ENCODE data around the gene MLLT1. TPM values are rescaled to one million over a fixed set of nuclear protein-coding genes. Genes with fewer than 3 reads are reported as not detected.

MLLT1 gene
- total RNA-seq, 1 experiment from 2014 or later, result 60.0 TPM

DNA sequence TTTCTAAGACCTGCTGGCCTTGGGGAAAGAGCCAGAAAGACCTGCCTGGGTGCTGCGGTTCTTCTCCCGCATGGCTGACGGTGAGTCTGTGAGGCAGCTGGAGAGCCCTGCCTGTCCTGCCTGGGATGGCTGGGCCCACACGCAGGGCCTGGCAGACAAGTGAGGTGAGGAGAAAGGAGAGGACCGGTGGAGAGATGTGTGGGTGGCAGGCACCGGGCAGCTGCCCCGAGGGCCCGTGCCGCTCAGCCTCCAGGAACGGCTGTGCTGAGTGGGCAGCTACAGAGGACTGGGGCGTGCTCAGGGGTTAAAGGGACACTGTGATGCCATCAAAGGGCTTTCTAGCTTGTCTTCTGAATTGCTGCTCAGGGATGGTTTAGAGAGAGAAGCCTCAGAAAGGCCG, 53.8 kb downstream of the MLLT1 start:
- Histone ChIP-seq H3K4me3 (ENCODE audit: low read depth, low read length) (no peak overlapping the region), H3K36me3 (ENCODE audit: control insufficient read depth, insufficient read depth, low read length) (no peaks in the 10 kb centered on the region), H3K4me1 (no peaks in the 10 kb centered on the region), H3K27me3 (replicated peaks; ENCODE audit: control insufficient read depth, insufficient read depth, low read length) (no peaks in the 10 kb centered on the region), H3K9me3 (no peaks in the 10 kb centered on the region)
- DNase-seq, result no peak
- no peaks in the 10 kb centered on the region for H3K9me3 Mint-ChIP-seq (ENCODE audit: unreplicated experiment)
- no peaks in the 10 kb centered on the region for H3K27me3 Mint-ChIP-seq (ENCODE audit: insufficient read depth, unreplicated experiment)
- H3K4me3 Mint-ChIP-seq (ENCODE audit: unreplicated experiment), result no peak overlapping the region
- H3K36me3 Mint-ChIP-seq (ENCODE audit: insufficient read depth, unreplicated experiment), result peaks cover 48% of the 10 kb centered on the region
- no peaks in the 10 kb centered on the region for H3K4me1 Mint-ChIP-seq (ENCODE audit: low read depth, unreplicated experiment)
- CTCF ChIA-PET, result interaction anchor here (0.5 kb wide), 1 partner anchor 45 kb away, joined by 4 read pairs; no protein-coding TSS in a partner anchor
- no TSS peak for BruUV-seq (replicated peaks)
- no peak overlapping the region for H3K27ac Mint-ChIP-seq (ENCODE audit: unreplicated experiment)
- TF ChIP-seq, protein P1, sequence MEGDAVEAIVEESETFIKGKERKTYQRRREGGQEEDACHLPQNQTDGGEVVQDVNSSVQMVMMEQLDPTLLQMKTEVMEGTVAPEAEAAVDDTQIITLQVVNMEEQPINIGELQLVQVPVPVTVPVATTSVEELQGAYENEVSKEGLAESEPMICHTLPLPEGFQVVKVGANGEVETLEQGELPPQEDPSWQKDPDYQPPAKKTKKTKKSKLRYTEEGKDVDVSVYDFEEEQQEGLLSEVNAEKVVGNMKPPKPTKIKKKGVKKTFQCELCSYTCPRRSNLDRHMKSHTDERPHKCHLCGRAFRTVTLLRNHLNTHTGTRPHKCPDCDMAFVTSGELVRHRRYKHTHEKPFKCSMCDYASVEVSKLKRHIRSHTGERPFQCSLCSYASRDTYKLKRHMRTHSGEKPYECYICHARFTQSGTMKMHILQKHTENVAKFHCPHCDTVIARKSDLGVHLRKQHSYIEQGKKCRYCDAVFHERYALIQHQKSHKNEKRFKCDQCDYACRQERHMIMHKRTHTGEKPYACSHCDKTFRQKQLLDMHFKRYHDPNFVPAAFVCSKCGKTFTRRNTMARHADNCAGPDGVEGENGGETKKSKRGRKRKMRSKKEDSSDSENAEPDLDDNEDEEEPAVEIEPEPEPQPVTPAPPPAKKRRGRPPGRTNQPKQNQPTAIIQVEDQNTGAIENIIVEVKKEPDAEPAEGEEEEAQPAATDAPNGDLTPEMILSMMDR (IDR thresholded peaks at IDR 0.05; ENCODE audit: insufficient read depth in 1 of 2, low read depth in 1 of 2, low read length in 1 of 2, severe bottlenecking in 1 of 2, unreplicated experiment in 1 of 2), result no peak
- POLR2A ChIA-PET, result no interaction called here
- intact Hi-C loops (cut with micrococcal nuclease; ENCODE audit: unreplicated experiment), result no loop called here

DNA sequence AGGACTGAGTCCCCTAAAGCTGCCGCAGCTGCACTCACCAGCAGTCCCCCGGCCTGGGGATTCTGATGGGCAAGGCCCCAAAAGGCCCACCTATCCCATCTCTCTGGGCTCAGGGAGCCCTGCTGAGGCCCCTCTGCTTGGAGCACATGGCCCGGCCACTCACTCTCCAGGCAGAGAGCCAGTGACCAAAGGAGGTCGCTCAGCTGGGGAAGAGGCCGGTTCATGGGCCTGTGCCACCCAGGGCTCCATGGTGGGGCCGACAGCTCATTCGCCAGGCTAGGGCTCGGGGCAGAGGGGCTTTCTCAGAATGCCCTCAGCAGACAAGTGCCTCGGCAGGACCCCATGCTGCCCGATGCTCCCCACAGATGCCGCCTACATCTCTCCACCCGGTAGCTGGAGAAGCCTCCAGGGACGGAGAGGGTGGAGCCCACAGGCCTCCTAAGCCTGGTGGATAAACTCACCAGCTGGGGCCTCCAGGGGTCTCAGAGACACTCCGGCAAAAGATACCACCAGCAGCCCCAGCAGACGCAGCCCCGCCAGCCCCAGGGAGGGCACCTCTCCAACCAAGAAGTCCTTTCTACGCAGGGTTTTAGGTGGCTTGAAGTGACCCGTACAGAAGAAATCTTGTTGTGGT, 54.4 kb downstream of the MLLT1 start:
- BruUV-seq (replicated peaks), result no TSS peak
- Histone ChIP-seq H3K27me3 (replicated peaks; ENCODE audit: control insufficient read depth, insufficient read depth, low read length) (no peaks in the 10 kb centered on the region), H3K9me3 (no peaks in the 10 kb centered on the region), H3K4me3 (ENCODE audit: low read depth, low read length) (no peak overlapping the region), H3K4me1 (no peaks in the 10 kb centered on the region), H3K36me3 (ENCODE audit: control insufficient read depth, insufficient read depth, low read length) (no peaks in the 10 kb centered on the region; the same call in 1 of the 2 replicates)
- Mint-ChIP-seq H3K36me3 (ENCODE audit: insufficient read depth, unreplicated experiment) (peaks cover 42% of the 10 kb centered on the region), H3K4me1 (ENCODE audit: low read depth, unreplicated experiment) (no peaks in the 10 kb centered on the region), H3K27ac (ENCODE audit: unreplicated experiment) (no peak overlapping the region), H3K27me3 (ENCODE audit: insufficient read depth, unreplicated experiment) (no peaks in the 10 kb centered on the region), H3K4me3 (ENCODE audit: unreplicated experiment) (no peak overlapping the region), H3K9me3 (ENCODE audit: unreplicated experiment) (no peaks in the 10 kb centered on the region)
- no peak for DNase-seq
- POLR2A ChIA-PET, result no interaction called here
- intact Hi-C loops (cut with micrococcal nuclease; ENCODE audit: unreplicated experiment), result no loop called here
- TF ChIP-seq, protein P1 (IDR thresholded peaks at IDR 0.05; ENCODE audit: insufficient read depth in 1 of 2, low read depth in 1 of 2, low read length in 1 of 2, severe bottlenecking in 1 of 2, unreplicated experiment in 1 of 2), result no peak
- CTCF ChIA-PET, result no interaction called here

DNA sequence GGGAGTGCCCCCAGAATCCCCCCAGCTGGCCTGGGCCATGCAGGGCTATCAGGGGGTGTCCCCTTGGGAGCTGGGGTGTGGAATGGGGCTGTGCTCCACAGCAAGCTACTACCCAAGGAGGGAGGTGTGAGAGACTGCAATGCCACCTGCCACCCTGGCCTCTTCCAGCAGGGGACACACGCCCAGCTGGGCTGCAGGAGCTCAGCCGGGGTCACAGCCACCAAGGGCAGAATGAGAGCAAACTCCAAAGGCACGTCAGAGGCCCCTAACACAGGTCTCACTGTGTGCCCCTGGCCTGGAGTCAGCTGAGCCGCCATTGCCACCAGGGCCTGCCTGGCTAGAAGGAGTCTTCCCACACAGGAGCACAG, 55.5 kb downstream of the MLLT1 start:
- Mint-ChIP-seq H3K9me3 (ENCODE audit: unreplicated experiment) (no peaks in the 10 kb centered on the region), H3K4me3 (ENCODE audit: unreplicated experiment) (no peak overlapping the region), H3K27me3 (ENCODE audit: insufficient read depth, unreplicated experiment) (no peaks in the 10 kb centered on the region), H3K27ac (ENCODE audit: unreplicated experiment) (no peak overlapping the region), H3K36me3 (ENCODE audit: insufficient read depth, unreplicated experiment) (peaks cover 41% of the 10 kb centered on the region), H3K4me1 (ENCODE audit: low read depth, unreplicated experiment) (no peaks in the 10 kb centered on the region)
- ChIA-PET CTCF (no interaction called here), POLR2A (no interaction called here)
- TF ChIP-seq, protein P1 (IDR thresholded peaks at IDR 0.05; ENCODE audit: insufficient read depth in 1 of 2, low read depth in 1 of 2, low read length in 1 of 2, severe bottlenecking in 1 of 2, unreplicated experiment in 1 of 2), result no peak
- no peaks in the 10 kb centered on the region for H3K4me1 ChIP-seq
- H3K27me3 ChIP-seq (replicated peaks; ENCODE audit: control insufficient read depth, insufficient read depth, low read length), result no peaks in the 10 kb centered on the region
- no peak overlapping the region for H3K4me3 ChIP-seq (ENCODE audit: low read depth, low read length)
- intact Hi-C loops (cut with micrococcal nuclease; ENCODE audit: unreplicated experiment), result no loop called here
- DNase-seq, result no peak
- no peaks in the 10 kb centered on the region; the same call in 1 of the 2 replicates for H3K36me3 ChIP-seq (ENCODE audit: control insufficient read depth, insufficient read depth, low read length)
- no peaks in the 10 kb centered on the region for H3K9me3 ChIP-seq
- no TSS peak for BruUV-seq (replicated peaks)

Data from Caco-2 (cell line).